GM21529 (cell line): ENCODE data around the gene TAP2.
"Not testable (repeated sequence)": the region's sequence is repeated elsewhere in the genome, so short reads cannot be mapped to it uniquely, and the experiment has no call there.

Experiments
- ATAC-seq: cut with Tn5 transposase; IDR thresholded peaks from one replicate; pipeline ENCODE4 v1.9.1; 2021; ENCODE audit not compliant: unreplicated experiment

The TAP2 gene

GRCh38 chr6:32838114-32838958 lies at the start of gene TAP2:
TSS of gene TAP2 (minus strand) at chr6:32838739. CDS start at chr6:32838233, 506 bp downstream.
- ATAC-seq = peak; percentile 69

GRCh38 chr6:32887616-32888015 lies 49.1 kb upstream of the TAP2 start:
- ATAC-seq = no peak

- no peak for ATAC-seq
Observed at GRCh38 chr6:32886681-32887383, 48.3 kb upstream of the TAP2 start.

- no peak for ATAC-seq
Observed at GRCh38 chr6:32885698-32886286, 47.3 kb upstream of the TAP2 start.

GRCh38 chr6:32883789-32884188 lies 45.2 kb upstream of the TAP2 start:
- no peak for ATAC-seq

GRCh38 chr6:32882879-32883250 lies 44.3 kb upstream of the TAP2 start:
- ATAC-seq = no peak

GRCh38 chr6:32880962-32881361 lies 42.4 kb upstream of the TAP2 start:
- ATAC-seq = not testable (repeated sequence)

- ATAC-seq = no peak
Observed at GRCh38 chr6:32879691-32880090, 41.2 kb upstream of the TAP2 start.

- no peak for ATAC-seq
Observed at GRCh38 chr6:32876603-32877002, 38.1 kb upstream of the TAP2 start.

- not testable (repeated sequence) for ATAC-seq
Observed at GRCh38 chr6:32873947-32874346, 35.4 kb upstream of the TAP2 start.

- no peak for ATAC-seq
Observed at GRCh38 chr6:32868257-32868788, 29.8 kb upstream of the TAP2 start.

- ATAC-seq = no peak
Observed at GRCh38 chr6:32867554-32868256, 29.2 kb upstream of the TAP2 start.

GRCh38 chr6:32867022-32867477 lies 28.5 kb upstream of the TAP2 start:
- no peak for ATAC-seq

- no peak for ATAC-seq
Observed at GRCh38 chr6:32865724-32866443, 27.3 kb upstream of the TAP2 start.

GRCh38 chr6:32862725-32863124 lies 24.2 kb upstream of the TAP2 start:
- ATAC-seq = no peak

- no peak for ATAC-seq
Observed at GRCh38 chr6:32860674-32861073, 22.1 kb upstream of the TAP2 start.

- no peak for ATAC-seq
Observed at GRCh38 chr6:32858194-32858593, 19.7 kb upstream of the TAP2 start.

- no peak for ATAC-seq
Observed at GRCh38 chr6:32857156-32857891, 18.8 kb upstream of the TAP2 start.

- no peak for ATAC-seq
Observed at GRCh38 chr6:32855467-32856174, 17.1 kb upstream of the TAP2 start.
